ENCODE data around the gene SEC14L5. TPM values are rescaled to one million over a fixed set of nuclear protein-coding genes. Genes with fewer than 3 reads are reported as not detected.

SEC14L5 gene
- total RNA-seq, 6 experiments from 2014 or later, result not detected

- Mint-ChIP-seq H3K36me3 (ENCODE audit: low read depth) (no peaks in the 10 kb centered on the region), H3K9me3 (no peaks in the 10 kb centered on the region; the same call in 1 of the 2 replicates), H3K4me1 (ENCODE audit: low read depth) (no peaks in the 10 kb centered on the region), H3K27me3 (ENCODE audit: insufficient read depth) (peaks cover 18% of the 10 kb centered on the region), H3K4me3 (no peak overlapping the region), H3K27ac (no peak overlapping the region)
- DNase-seq, result peak; percentile 4
- no peak for TF ChIP-seq CTCF (IDR thresholded peaks at IDR 0.05)
These were observed 26.3 kb downstream of the SEC14L5 start for GRCh38 chr16:4984174-4984990.

DNA sequence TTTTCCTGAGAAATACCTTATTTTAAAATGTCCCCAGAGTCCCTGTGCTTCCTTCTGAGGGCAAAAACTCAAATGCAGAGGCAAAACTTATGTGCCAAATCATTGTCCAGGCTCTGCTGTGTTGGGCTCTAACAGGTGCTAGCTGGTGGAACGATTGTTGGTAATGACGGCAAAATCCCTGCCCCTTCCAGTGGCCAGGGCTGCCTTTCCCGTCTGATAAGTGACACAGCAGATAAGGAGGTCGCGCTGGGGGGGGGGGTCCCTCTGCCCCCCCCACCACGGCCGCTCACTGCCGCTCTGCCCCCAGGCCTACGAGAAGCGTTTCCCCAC lies 29.1 kb downstream of the SEC14L5 start:
- H3K36me3 Mint-ChIP-seq (ENCODE audit: low read depth), result no peaks in the 10 kb centered on the region
- H3K27me3 Mint-ChIP-seq (ENCODE audit: insufficient read depth), result peaks cover 15% of the 10 kb centered on the region
- no peak overlapping the region for H3K4me3 Mint-ChIP-seq
- no peak overlapping the region for H3K27ac Mint-ChIP-seq
- no peaks in the 10 kb centered on the region; the same call in 1 of the 2 replicates for H3K9me3 Mint-ChIP-seq
- no peaks in the 10 kb centered on the region for H3K4me1 Mint-ChIP-seq (ENCODE audit: low read depth)
- no peak for DNase-seq
- no peak for TF ChIP-seq CTCF (IDR thresholded peaks at IDR 0.05)

GRCh38 chr16:4987580-4988374 lies 29.6 kb downstream of the SEC14L5 start:
- Mint-ChIP-seq H3K36me3 (ENCODE audit: low read depth) (no peaks in the 10 kb centered on the region), H3K27me3 (ENCODE audit: insufficient read depth) (peaks cover 15% of the 10 kb centered on the region), H3K27ac (no peak overlapping the region), H3K9me3 (no peaks in the 10 kb centered on the region; the same call in 1 of the 2 replicates), H3K4me1 (ENCODE audit: low read depth) (no peaks in the 10 kb centered on the region), H3K4me3 (no peak overlapping the region)
- no peak for TF ChIP-seq CTCF (IDR thresholded peaks at IDR 0.05)
- no peak for DNase-seq

DNA sequence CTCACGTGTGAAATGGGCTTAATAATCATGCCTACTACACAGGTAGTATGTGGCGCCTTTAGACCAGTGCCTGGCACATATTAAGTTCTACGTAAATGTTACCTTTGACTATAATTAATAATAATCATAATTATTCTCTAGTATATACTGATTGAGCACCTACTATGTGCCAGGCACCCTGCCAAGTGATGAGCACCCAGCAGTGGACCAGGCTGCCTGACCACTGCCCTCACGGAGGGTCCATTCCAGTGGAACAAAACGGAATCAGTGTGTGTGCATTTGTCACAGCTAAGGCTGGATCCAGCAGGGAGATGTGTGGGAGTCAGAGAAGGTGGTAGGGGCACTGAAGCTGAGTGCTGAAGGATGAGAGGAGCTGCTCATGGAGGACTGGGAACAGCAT lies 30.5 kb downstream of the SEC14L5 start:
- Mint-ChIP-seq H3K4me1 (ENCODE audit: low read depth) (no peaks in the 10 kb centered on the region), H3K27me3 (ENCODE audit: insufficient read depth) (peaks cover 15% of the 10 kb centered on the region), H3K27ac (no peak overlapping the region), H3K9me3 (no peaks in the 10 kb centered on the region; the same call in 1 of the 2 replicates), H3K36me3 (ENCODE audit: low read depth) (no peaks in the 10 kb centered on the region), H3K4me3 (no peak overlapping the region)
- TF ChIP-seq CTCF (IDR thresholded peaks at IDR 0.05), result no peak
- DNase-seq, result no peak

- no peaks in the 10 kb centered on the region; the same call in 1 of the 2 replicates for H3K9me3 Mint-ChIP-seq
- H3K27ac Mint-ChIP-seq, result no peak overlapping the region
- no peaks in the 10 kb centered on the region for H3K36me3 Mint-ChIP-seq (ENCODE audit: low read depth)
- peaks cover 15% of the 10 kb centered on the region for H3K27me3 Mint-ChIP-seq (ENCODE audit: insufficient read depth)
- no peaks in the 10 kb centered on the region for H3K4me1 Mint-ChIP-seq (ENCODE audit: low read depth)
- no peak for TF ChIP-seq CTCF (IDR thresholded peaks at IDR 0.05)
- DNase-seq, result no peak
- no peak overlapping the region for H3K4me3 Mint-ChIP-seq
These were observed 31.4 kb downstream of the SEC14L5 start for GRCh38 chr16:4989391-4990006.

Data from HFFc6 (cell line).